OCI-LY3 (cell line): ENCODE measurements around the gene FUT7.

Experiments
- H2AFZ ChIP-seq: fragments of 200-600, 300-600 bp; shearing (Covaris generic); 2 replicates; pipeline ENCODE4 v1.6.0; 2014; ENCODE audit warnings: antibody characterized with exemption, low read depth, low read length
- H3K27ac ChIP-seq: fragments of 200-600, 300-600 bp; sonication (generic); 2 replicates; pipeline ENCODE4 v1.5.1; 2014; ENCODE audit warnings: mild to moderate bottlenecking, low read length, moderate library complexity, mixed read lengths
- H3K27me3 ChIP-seq: fragments of 200-600, 300-600 bp; sonication (generic); 2 replicates; pipeline ENCODE4 v1.6.1; 2014; ENCODE audit warnings: low read depth, low read length, mixed read lengths
- H3K36me3 ChIP-seq: fragments of 200-600, 300-600 bp; sonication (generic); replicated peaks from 2 replicates; pipeline ENCODE3; 2014; ENCODE audit warnings: low read depth, low read length, mixed read lengths
- H3K4me1 ChIP-seq: fragments of 300-600, 200-600 bp; sonication (generic); 2 replicates; pipeline ENCODE4 v1.6.1; 2014; ENCODE audit warnings: low read length, mixed read lengths
- H3K4me2 ChIP-seq: fragments of 200-600, 300-600 bp; sonication (generic); 2 replicates; pipeline ENCODE4 v1.6.1; 2014; ENCODE audit warnings: low read length, mixed read lengths
- H3K4me3 ChIP-seq: fragments of 300-600, 200-600 bp; sonication (generic); 2 replicates; pipeline ENCODE4 v1.5.1; 2014; ENCODE audit warnings: antibody characterized with exemption, mild to moderate bottlenecking, low read length, moderate library complexity
- H3K79me2 ChIP-seq: fragments of 300-600, 200-600 bp; shearing (Covaris generic); 2 replicates; pipeline ENCODE4 v1.6.1; 2014; ENCODE audit warnings: mild to moderate bottlenecking, low read length, mixed read lengths
- H3K9ac ChIP-seq: fragments of 300-600, 200-600 bp; shearing (Covaris generic); 2 replicates; pipeline ENCODE4 v1.6.0; 2014; ENCODE audit warnings: mild to moderate bottlenecking, low read length, moderate library complexity
- H3K9me3 ChIP-seq: fragments of 200-600, 300-600 bp; shearing (Covaris generic); 2 replicates; pipeline ENCODE4 v1.6.1; 2014; ENCODE audit warnings: low read length, mixed read lengths; ENCODE audit not compliant: insufficient read depth
- H4K20me1 ChIP-seq: fragments of 200-600, 300-600 bp; sonication (generic); 2 replicates; pipeline ENCODE4 v1.6.1; 2016; ENCODE audit warnings: low read length, mixed read lengths; ENCODE audit not compliant: insufficient read depth
- EZH2phosphoT487 ChIP-seq: fragments of 200-600 bp; shearing (Covaris generic); IDR thresholded peaks from 2 replicates; pipeline ENCODE4 v1.6.1; 2018; ENCODE audit warnings: antibody characterized with exemption, mixed run types, low read depth
- TF ChIP-seq, protein P1 (sequence below): fragments of 200-600, 300-600 bp; sonication (generic); IDR thresholded peaks from 2 replicates; pipeline ENCODE4 v1.5.1; 2014; ENCODE audit warnings: antibody characterized with exemption, low read length, low read depth

Gene FUT7

DNA sequence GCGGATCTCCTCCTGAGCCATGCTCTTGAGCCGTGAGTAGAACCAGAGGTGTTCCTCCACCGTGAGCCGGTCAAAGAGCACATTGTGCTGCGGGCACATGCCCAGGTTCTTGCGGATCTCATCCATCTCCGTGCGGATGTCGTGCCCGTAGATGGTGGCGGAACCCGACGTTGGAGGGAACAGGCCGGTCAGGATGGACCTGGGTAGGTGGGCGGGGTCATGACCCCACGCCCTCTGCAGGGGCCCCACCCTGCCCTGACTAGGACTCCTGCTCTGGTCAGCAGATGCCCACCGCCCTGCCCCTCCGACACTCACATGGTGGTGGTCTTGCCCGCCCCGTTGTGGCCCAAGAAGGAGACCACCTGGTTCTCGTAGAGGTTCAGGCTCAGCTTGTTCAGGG is 15.9 kb downstream of the FUT7 start:
- no peak overlapping the region for H2AFZ ChIP-seq
- H3K9me3 ChIP-seq = no peaks in the 10 kb centered on the region
- H3K27me3 ChIP-seq = no peaks in the 10 kb centered on the region
- H3K79me2 ChIP-seq = no peaks in the 10 kb centered on the region
- no peaks in the 10 kb centered on the region for H3K4me1 ChIP-seq
- no peak overlapping the region for H3K9ac ChIP-seq
- no peak overlapping the region for H3K4me3 ChIP-seq
- no peaks in the 10 kb centered on the region for H4K20me1 ChIP-seq
- TF ChIP-seq EZH2phosphoT487 = no peak
- TF ChIP-seq, protein P1, sequence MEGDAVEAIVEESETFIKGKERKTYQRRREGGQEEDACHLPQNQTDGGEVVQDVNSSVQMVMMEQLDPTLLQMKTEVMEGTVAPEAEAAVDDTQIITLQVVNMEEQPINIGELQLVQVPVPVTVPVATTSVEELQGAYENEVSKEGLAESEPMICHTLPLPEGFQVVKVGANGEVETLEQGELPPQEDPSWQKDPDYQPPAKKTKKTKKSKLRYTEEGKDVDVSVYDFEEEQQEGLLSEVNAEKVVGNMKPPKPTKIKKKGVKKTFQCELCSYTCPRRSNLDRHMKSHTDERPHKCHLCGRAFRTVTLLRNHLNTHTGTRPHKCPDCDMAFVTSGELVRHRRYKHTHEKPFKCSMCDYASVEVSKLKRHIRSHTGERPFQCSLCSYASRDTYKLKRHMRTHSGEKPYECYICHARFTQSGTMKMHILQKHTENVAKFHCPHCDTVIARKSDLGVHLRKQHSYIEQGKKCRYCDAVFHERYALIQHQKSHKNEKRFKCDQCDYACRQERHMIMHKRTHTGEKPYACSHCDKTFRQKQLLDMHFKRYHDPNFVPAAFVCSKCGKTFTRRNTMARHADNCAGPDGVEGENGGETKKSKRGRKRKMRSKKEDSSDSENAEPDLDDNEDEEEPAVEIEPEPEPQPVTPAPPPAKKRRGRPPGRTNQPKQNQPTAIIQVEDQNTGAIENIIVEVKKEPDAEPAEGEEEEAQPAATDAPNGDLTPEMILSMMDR = no peak
- no peaks in the 10 kb centered on the region for H3K36me3 ChIP-seq
- no peak overlapping the region for H3K27ac ChIP-seq
- no peak overlapping the region for H3K4me2 ChIP-seq

DNA sequence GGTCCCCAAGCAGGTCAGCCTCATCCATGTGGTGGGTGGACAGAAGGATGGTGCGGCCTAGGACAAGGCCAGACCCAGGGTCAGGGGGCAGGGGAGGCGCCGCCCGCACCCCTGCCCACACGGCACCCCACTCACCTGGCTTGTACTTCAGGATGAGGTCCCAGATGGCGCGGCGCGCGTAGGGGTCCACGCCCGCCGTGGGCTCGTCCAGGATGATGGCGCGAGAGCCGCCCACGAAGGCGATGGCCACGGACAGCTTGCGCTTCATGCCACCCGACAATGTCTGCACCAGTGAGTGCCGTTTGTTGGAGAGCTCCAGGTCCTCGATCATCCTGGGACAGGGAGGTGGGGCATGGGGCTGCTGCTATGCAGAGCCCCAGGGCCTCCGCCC is 16.4 kb downstream of the FUT7 start:
- H2AFZ ChIP-seq = no peak overlapping the region
- no peak overlapping the region for H3K9ac ChIP-seq
- H3K79me2 ChIP-seq = no peaks in the 10 kb centered on the region
- no peaks in the 10 kb centered on the region for H3K9me3 ChIP-seq
- H3K4me1 ChIP-seq = no peaks in the 10 kb centered on the region
- H3K27me3 ChIP-seq = no peaks in the 10 kb centered on the region
- no peak for TF ChIP-seq EZH2phosphoT487
- TF ChIP-seq, protein P1 = no peak
- no peak overlapping the region for H3K4me3 ChIP-seq
- H3K4me2 ChIP-seq = no peak overlapping the region
- no peak overlapping the region for H3K27ac ChIP-seq
- H4K20me1 ChIP-seq = no peaks in the 10 kb centered on the region
- H3K36me3 ChIP-seq = no peaks in the 10 kb centered on the region

DNA sequence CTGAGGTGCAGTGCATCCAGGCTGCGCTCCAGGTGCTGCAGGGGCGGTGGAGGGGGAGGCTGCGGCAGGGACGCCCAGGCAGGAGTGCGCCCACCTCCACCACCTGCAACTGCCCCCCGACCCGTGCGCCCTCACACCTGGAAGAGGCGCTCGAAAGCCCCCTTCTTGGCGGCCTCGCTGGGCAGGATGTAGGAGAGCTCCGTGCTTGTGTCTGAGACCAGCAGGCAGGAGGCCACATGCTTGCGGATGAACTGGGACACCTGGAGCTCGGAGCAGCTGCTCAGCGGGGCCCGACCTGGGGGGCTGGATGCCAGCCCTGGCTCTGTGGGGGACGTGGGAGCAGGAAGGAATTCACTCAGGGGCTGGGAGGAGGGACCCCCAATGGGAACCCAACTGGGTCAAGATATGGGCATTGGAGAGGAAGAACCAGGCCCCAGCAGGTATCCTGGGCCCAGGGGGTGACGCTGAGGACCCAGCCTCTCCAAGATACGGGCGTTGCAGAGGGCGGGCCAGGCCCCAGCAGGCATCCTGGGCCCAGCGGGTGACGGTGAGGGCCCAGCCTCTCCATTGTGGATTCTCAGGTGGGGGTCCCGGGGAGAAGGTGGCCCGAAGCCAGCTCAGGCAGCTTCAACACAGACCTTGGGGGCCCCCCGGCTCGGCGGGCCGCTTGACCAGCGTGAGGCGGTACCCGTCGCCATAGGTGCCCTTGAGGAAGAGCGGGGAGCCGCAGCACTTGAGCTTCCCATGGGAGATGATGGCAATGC is 16.9 kb downstream of the FUT7 start:
- H3K79me2 ChIP-seq = no peaks in the 10 kb centered on the region
- H3K27me3 ChIP-seq = no peaks in the 10 kb centered on the region
- no peaks in the 10 kb centered on the region for H3K36me3 ChIP-seq
- no peak overlapping the region for H2AFZ ChIP-seq
- H3K27ac ChIP-seq = no peak overlapping the region
- TF ChIP-seq EZH2phosphoT487 = no peak
- H3K4me3 ChIP-seq = no peak overlapping the region
- H3K9me3 ChIP-seq = no peaks in the 10 kb centered on the region
- H3K4me1 ChIP-seq = no peaks in the 10 kb centered on the region
- no peak overlapping the region for H3K4me2 ChIP-seq
- H3K9ac ChIP-seq = no peak overlapping the region
- no peaks in the 10 kb centered on the region for H4K20me1 ChIP-seq

DNA sequence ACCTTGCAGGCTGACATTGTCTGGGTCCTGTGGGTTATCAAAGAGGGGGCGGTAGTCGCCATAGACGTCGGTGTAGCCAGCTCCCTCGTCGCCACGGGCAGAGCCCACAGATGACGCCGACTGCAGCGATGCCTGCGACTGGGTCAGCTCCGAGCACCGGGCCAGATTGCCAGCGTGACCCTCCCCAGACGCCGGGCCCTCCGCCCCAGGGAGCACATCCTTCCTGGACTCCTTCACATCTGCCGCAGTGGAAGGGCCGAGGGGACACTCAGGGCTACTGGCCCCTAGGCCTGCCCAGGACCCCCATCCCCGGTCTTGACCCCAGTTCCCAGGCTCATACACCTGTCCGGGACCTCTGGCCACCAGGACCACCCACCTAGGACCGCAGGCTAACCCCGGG is 17.7 kb downstream of the FUT7 start:
- Histone ChIP-seq H4K20me1 (no peaks in the 10 kb centered on the region), H3K4me3 (no peak overlapping the region), H3K27me3 (no peaks in the 10 kb centered on the region), H3K9ac (no peak overlapping the region), H3K4me1 (no peaks in the 10 kb centered on the region), H3K9me3 (no peaks in the 10 kb centered on the region), H2AFZ (no peak overlapping the region), H3K36me3 (no peaks in the 10 kb centered on the region), H3K79me2 (no peaks in the 10 kb centered on the region), H3K27ac (no peak overlapping the region), H3K4me2 (no peak overlapping the region)
- TF ChIP-seq, protein P1 = no peak
- no peak for TF ChIP-seq EZH2phosphoT487
